HepG2 (cell line): ENCODE results near the gene ANKRD49.

Experiments
- GTF2F1 ChIP-seq: fragments of 150-350 bp; IDR thresholded peaks from 2 replicates; pipeline ENCODE4 v1.6.1; 2014; ENCODE audit warnings: low read length
- TF ChIP-seq, protein P1 (sequence below): sonication (generic); formaldehyde crosslinking; IDR thresholded peaks from 2 replicates; pipeline ENCODE4 v1.5.0; 2020; ENCODE audit warnings: mild to moderate bottlenecking, missing genetic modification reagents, moderate library complexity

DNA sequence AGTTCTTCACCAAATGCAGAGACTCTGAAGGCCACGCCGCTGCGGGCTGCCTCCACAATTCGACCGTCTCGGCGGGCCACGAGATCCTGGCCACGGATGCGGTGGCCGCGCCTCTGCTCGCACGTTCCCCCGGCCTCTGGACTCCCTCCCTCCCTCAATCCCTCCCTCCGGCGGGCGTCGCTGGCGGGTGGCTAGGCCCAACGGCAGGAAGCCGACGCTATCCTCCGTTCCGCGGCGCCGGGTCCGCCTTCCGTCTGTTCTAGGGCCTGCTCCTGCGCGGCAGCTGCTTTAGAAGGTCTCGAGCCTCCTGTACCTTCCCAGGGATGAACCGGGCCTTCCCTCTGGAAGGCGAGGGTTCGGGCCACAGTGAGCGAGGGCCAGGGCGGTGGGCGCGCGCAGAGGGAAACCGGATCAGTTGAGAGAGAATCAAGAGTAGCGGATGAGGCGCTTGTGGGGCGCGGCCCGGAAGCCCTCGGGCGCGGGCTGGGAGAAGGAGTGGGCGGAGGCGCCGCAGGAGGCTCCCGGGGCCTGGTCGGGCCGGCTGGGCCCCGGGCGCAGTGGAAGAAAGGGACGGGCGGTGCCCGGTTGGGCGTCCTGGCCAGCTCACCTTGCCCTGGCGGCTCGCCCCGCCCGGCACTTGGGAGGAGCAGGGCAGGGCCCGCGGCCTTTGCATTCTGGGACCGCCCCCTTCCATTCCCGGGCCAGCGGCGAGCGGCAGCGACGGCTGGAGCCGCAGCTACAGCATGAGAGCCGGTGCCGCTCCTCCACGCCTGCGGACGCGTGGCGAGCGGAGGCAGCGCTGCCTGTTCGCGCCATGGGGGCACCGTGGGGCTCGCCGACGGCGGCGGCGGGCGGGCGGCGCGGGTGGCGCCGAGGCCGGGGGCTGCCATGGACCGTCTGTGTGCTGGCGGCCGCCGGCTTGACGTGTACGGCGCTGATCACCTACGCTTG is 50.2 kb downstream of the ANKRD49 start, which contains the start of gene FUT4:
- TF ChIP-seq, protein P1, sequence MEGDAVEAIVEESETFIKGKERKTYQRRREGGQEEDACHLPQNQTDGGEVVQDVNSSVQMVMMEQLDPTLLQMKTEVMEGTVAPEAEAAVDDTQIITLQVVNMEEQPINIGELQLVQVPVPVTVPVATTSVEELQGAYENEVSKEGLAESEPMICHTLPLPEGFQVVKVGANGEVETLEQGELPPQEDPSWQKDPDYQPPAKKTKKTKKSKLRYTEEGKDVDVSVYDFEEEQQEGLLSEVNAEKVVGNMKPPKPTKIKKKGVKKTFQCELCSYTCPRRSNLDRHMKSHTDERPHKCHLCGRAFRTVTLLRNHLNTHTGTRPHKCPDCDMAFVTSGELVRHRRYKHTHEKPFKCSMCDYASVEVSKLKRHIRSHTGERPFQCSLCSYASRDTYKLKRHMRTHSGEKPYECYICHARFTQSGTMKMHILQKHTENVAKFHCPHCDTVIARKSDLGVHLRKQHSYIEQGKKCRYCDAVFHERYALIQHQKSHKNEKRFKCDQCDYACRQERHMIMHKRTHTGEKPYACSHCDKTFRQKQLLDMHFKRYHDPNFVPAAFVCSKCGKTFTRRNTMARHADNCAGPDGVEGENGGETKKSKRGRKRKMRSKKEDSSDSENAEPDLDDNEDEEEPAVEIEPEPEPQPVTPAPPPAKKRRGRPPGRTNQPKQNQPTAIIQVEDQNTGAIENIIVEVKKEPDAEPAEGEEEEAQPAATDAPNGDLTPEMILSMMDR: peak; percentile 28; the same call in 1 of the 2 replicates
- no peak for TF ChIP-seq GTF2F1
